ENCODE measurements around the gene FARSA. TPM values are rescaled to one million over a fixed set of nuclear protein-coding genes. Genes with fewer than 3 reads are reported as not detected.

Gene FARSA
- total RNA-seq, 1 donor from 2014 or later, result 54.5 TPM

GRCh38 chr19:12949363-12950283 lies 16.1 kb upstream of the FARSA start:
- no peak for TF ChIP-seq CTCF (IDR thresholded peaks at IDR 0.05; ENCODE audit: unreplicated experiment)
- Mint-ChIP-seq H3K9me3 (no peaks in the 10 kb centered on the region), H3K27ac (peak overlapping the region; percentile 28), H3K4me3 (no peak overlapping the region), H3K36me3 (peaks cover 29% of the 10 kb centered on the region), H3K4me1 (peaks cover 32% of the 10 kb centered on the region), H3K27me3 (ENCODE audit: low read depth) (no peaks in the 10 kb centered on the region)
- DNase-seq (ENCODE audit: low spot score in 2 of 2, unreplicated experiment in 2 of 2), result no peak

GRCh38 chr19:12948612-12949362 lies 15.3 kb upstream of the FARSA start:
- TF ChIP-seq CTCF (IDR thresholded peaks at IDR 0.05; ENCODE audit: unreplicated experiment), result no peak
- Mint-ChIP-seq H3K9me3 (no peaks in the 10 kb centered on the region), H3K27ac (no peak overlapping the region), H3K27me3 (ENCODE audit: low read depth) (no peaks in the 10 kb centered on the region), H3K36me3 (peaks cover 30% of the 10 kb centered on the region), H3K4me1 (peaks cover 29% of the 10 kb centered on the region), H3K4me3 (no peak overlapping the region)
- DNase-seq (ENCODE audit: low spot score in 2 of 2, unreplicated experiment in 2 of 2), result no peak

- Mint-ChIP-seq H3K9me3 (no peaks in the 10 kb centered on the region), H3K4me3 (no peak overlapping the region), H3K36me3 (peaks cover 36% of the 10 kb centered on the region), H3K4me1 (peaks cover 28% of the 10 kb centered on the region), H3K27ac (peak overlapping the region; percentile 58), H3K27me3 (ENCODE audit: low read depth) (no peaks in the 10 kb centered on the region)
- no peak for TF ChIP-seq CTCF (IDR thresholded peaks at IDR 0.05; ENCODE audit: unreplicated experiment)
- no peak for DNase-seq (ENCODE audit: low spot score in 2 of 2, unreplicated experiment in 2 of 2)
Measured at GRCh38 chr19:12947702-12948611, 14.4 kb upstream of the FARSA start.

- peak overlapping the region; percentile 81 for H3K4me3 Mint-ChIP-seq
- no peak for TF ChIP-seq CTCF (IDR thresholded peaks at IDR 0.05; ENCODE audit: unreplicated experiment)
- no peaks in the 10 kb centered on the region for H3K27me3 Mint-ChIP-seq (ENCODE audit: low read depth)
- no peak for DNase-seq (ENCODE audit: low spot score in 2 of 2, unreplicated experiment in 2 of 2)
- peaks cover 30% of the 10 kb centered on the region for H3K4me1 Mint-ChIP-seq
- no peaks in the 10 kb centered on the region for H3K9me3 Mint-ChIP-seq
- H3K27ac Mint-ChIP-seq, result peak overlapping the region; percentile 96
- peaks cover 33% of the 10 kb centered on the region for H3K36me3 Mint-ChIP-seq
Measured at GRCh38 chr19:12946731-12947496, 13.4 kb upstream of the FARSA start.

Measured in mesothelial cell of epicardium (in vitro differentiated cells).